HG03432 (cell line): ENCODE results near the gene IDH1.
A peak's percentile ranks its signal among the peaks of the same experiment; 100 is the strongest.
"Not testable (repeated sequence)": the region's sequence is repeated elsewhere in the genome, so short reads cannot be mapped to it uniquely, and the experiment has no call there.

Experiments used
- ATAC-seq: cut with Tn5 transposase; IDR thresholded peaks from one replicate; pipeline ENCODE4 v1.9.1; 2021; ENCODE audit warnings: mild to moderate bottlenecking, moderate library complexity; ENCODE audit not compliant: unreplicated experiment

Gene IDH1

DNA sequence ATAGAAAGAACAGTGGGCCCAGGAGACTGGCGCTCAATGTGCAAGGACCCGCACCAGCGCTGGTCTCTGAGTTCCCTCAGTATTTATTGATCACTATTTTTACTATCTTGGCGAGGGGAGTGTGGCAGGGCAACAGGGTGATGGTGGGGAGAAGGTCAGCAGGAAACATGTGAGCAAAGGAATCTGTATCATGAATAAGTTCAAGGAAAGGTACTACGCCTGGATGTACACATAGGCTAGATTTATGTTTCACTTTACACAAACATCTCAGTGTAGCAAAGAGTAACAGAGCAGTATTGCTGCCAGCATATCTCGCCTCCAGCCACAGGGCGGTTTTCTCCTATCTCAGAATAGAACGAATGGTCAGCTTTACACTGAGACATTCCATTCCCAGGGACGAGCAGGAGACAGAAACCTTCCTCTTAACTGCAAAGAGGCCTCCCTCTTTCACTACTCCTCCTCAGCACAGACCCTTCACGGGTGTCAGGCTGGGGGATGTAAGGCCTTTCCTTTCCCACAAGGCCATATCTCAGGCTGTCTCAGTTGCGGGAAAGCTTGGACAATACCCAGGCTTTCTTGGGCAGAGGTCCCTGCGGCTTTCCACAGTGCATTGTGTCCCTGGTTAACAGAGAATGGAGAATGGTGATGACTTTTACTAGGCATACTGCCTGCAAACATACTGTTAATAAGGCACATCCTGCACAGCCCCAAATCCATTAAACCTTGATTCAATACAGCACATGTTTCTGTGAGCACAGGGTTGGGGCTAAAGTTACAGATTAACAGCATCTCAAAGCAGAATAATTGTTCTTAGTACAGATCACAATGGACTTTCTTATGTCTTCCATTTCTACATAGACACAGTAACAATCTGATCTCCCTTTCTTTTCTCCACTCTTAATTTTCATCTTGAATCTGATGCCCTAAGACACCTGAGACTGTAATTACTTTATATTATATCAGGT, 2.3 kb upstream of the IDH1 start:
- ATAC-seq: not testable (repeated sequence)

- ATAC-seq: no peak
Observed at GRCh38 chr2:208256192-208256782, 1.4 kb upstream of the IDH1 start.

- ATAC-seq: peak; percentile 23
Observed at GRCh38 chr2:208255557-208256106, 761 bp upstream of the IDH1 start.

- ATAC-seq: peak; percentile 76
Observed at GRCh38 chr2:208254118-208254870, 577 bp downstream of the IDH1 start.

DNA sequence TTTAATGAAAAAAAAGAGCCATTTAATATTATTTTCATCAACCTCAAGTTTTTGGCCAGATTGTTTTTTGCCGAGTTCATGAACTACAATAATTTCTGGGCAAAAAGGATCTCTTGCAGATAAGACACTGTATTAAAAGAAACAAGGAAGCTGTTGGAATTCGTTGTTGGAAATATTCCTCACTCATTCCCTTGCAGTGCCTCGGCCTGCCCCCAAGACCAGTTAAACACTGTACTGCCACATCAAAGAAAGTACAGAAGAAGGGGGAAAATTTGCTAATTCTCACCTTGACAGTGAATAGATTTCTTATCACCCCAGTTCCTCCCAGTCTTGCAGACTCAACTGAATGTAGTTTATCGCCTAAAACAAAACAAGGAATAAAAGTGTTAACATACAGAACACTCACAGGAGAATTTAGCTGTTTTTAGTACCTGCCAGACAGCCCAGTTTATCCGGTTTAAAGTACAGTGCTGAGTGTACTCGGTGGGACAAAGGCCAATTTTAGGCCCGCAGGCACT, 1.2 kb downstream of the IDH1 start:
- ATAC-seq: no peak

DNA sequence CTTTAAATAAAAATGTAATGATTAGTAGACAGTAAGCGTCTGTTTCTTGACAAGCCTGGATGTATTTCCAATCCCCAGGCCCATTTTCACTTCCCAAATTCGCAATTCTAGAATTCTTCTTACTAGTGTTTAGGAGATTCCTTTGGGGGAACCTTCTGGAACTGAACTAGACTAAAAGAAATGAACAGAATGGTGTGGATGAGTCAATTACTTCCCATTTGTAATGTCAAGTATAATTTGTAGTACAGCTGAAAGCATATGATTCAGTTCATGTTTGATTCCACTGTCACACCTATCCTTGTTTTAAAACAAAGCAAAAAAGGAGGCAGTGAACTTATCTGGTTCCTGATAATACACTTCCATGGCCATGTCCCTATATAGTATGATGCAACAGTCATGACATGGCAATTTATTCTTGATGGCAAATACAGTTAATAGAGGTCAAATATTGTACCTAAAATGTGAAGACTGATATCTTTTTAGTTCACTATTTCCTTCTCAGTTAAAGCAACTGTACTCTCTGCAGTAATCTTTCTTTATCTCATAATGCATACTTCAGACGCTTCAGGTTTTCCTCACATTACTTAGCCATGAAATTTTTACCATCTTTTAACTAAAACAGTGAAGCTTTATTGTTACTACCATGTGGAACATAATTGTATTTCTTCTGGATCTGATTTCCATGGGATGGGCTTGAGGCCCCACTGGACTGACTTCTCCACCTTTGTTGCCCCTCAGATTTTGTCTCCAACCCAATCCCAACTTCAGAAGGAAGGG, 2.0 kb downstream of the IDH1 start:
- ATAC-seq: no peak

GRCh38 chr2:208251098-208251497, 3.8 kb downstream of the IDH1 start:
- no peak for ATAC-seq

DNA sequence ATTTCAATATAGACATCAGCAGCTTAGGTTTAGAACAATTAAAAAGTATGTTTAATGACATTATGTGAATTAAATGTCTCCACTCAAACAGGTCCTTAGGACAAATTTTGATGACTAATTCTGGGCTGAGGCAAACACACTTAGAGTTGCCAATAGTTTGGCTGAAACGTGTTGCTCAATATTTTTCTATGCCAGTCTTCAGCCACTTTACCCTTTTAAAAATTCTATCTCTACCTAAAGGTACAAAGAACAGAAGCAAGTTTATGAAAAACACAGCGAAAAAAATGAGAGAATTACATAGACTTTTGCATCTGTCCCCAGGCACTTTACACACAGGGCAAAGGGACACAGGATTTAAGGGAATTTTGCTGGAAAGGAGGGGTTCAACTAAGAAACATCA, 4.5 kb downstream of the IDH1 start:
- no peak for ATAC-seq

DNA sequence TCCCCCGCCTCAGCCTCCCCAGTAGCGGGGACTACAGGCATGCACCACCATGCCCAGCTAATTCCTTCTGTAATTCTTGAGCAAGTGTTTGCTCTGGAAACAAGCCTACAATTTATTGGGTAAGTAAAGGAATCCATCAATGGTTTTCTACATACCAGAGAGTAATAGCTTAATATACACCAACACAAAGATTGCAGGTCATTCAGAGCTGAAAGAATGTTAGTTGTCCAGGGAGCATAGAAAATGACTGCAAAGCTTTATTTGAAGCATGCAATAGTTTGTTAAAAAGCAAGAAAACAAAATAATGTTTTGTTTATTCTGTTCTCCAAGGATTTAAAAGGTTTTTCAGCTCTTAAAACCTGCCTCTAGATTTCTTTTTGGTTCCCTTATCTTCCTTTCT, 5.6 kb downstream of the IDH1 start:
- no peak for ATAC-seq

- no peak for ATAC-seq
Observed at GRCh38 chr2:208248601-208249000, 6.3 kb downstream of the IDH1 start.

DNA sequence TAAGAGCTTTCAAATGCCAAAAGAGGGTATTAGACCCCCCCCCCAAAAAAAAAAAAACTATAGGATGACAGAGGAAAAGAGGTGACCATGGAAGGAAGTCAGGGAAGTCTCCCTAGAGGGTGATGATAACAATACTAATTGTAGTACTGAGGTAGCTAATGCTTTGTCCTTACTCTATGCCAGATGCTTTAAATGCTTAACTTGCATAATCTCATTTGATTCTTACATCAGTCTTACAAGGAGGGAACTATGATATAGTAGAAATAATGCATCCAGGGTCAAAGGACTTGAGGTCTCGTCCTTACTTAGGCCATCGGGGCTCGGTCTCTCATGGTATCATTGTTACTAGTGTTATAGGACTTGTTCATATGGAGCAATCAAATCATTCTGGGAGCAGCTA, 9.1 kb downstream of the IDH1 start:
- no peak for ATAC-seq

DNA sequence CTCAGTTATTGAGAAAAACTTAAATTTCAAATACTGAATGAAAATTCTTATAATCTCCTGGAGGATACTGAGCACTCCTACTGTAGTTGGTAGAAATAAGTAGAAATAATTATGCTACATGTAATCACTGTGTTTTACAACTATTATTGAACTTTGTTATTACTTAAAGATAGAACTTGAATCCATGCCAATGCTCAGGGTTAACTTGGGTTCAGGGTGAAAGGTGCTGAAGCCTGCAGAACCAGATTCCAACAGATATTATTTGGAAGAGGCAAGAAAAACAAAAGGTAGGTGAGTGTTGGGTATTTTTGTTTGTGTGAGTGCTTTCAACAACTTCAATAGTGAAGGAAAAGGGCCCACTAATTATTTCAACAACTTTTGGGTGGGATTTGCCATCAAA, 10.4 kb downstream of the IDH1 start:
- ATAC-seq: no peak

GRCh38 chr2:208240619-208241209, 14.2 kb downstream of the IDH1 start:
- ATAC-seq: no peak

DNA sequence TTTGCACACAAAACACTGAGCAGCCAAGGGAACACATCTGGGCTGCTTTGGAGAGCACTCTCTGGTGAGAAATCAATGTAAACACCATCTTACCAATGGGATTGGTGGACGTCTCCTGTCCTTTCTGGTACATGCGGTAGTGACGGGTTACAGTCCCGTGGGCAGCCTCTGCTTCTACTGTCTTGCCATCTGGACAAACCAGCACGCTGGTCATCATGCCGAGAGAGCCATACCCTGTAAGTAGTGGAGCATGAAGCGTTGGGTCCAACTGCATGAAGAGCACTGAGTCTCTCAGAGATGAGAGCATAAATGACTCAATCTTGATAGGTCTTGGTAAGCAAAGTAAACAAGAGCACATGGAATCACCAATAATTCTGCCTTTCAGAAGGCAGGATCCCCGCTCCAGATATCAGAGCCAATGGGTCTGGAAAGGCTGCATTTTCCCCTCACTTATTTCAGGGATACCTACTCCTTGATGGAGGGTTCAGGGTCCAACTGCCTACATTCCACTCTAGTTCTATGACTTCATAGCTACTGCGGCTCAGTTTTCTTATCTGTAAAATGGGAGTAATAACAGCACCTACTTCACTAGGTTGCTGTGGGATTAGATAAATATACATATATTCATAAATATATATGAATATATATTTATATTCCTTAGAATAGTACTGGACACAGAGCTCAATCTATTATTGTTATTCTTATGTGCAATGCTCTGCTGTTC, 14.9 kb downstream of the IDH1 start:
- ATAC-seq: no peak

DNA sequence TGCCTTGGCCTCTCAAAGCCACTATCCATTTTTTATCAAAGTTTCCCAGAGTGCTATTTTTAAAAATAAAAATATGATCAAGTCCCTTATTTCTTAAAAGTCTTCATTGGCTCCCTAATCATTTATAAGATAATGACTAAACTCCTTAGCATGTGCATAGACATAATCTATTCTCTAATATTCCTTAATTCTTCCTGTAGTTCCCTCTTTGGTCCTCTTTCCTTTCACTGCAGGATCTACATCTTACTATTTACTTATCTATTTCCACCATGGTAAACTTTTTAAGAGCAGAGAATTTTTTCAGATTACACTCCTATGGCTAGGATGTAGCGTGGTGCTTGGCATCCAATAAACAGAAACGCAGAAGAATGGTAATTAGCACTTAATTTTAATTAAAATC, 19.0 kb downstream of the IDH1 start:
- ATAC-seq: no peak

- no peak for ATAC-seq
Observed at GRCh38 chr2:208234786-208235185, 20.1 kb downstream of the IDH1 start.

GRCh38 chr2:208228476-208228875, 26.4 kb downstream of the IDH1 start:
- ATAC-seq: no peak

DNA sequence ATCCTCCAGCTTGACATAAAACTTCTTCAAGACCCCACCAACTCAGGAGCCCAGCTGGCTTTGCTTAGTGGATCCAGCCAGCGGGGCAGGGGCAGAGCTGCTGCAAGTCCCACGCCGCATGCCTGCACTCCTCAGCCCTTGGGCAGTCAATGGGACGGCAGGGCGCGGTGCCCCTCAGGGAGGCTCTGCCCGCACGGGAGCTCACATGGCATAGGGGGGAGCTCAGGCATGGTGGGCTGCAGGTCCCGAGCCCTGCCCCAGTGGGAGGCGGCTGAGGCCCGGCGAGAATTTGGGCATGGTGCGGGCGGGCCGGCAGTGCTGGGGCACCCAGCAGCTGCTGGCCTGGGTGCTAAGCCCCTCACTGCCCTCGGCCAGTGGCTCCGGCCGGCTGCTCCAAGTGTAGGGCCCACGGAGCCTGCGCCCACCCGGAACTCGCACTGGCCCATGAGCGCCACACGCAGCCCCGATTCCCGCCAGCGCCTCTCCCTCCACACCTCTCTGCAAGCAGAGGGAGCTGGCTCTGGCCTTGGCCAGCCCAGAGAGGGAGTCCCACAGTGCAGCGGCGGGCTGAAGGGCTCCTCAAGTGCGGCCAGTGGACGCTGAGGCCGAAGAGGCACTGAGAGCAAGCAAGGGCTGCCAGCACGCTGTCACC, 27.2 kb downstream of the IDH1 start:
- no peak for ATAC-seq

- no peak for ATAC-seq
Observed at GRCh38 chr2:208224802-208225201, 30.1 kb downstream of the IDH1 start.
